NCI-H1436 treated with DMSO at 0.1 percent for 48 hours (cell line): ENCODE data around the gene MOB3B.

Source experiments
- DNase-seq: peaks from one replicate; lab custom pipeline; 2025; lab: John Stamatoyannopoulos, UW

The MOB3B gene

GRCh38 chr9:27338527-27338903 lies 191.1 kb downstream of the MOB3B start:
- DNase-seq = no peak

DNA sequence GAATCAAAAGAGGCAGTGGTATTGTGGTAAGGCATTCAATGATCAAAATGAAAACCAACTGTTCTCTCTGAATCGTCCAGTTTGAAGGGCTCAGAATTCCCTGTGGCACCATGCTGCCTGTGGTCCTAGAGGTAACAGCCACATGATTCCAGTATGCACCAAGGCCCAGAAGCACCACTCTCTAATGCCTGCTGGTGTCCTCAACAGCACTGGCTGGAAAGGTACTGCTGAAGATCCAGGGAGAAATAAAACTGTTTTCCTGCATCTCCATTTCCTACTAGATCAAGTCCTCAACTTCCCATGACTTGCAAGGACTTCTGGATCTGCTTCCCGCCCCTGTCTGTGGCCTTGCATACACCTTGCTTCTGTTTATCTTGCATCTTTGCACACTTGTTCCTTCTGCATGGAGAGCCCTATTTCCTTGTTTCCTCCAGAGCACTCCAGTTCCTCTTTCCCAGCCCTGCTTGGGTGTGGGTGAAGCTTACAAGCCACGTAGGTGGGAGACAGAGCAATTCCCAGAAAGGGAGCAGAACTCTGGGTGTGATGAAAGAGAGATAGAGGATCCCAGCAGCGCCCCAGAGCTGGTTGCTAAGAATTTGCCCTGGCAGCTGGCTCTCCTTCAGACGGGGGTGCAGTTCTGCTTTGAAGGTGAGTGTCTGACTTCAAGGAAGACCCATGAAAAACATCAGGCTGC lies 191.6 kb downstream of the MOB3B start:
- no peak for DNase-seq

- DNase-seq = no peak
Observed at GRCh38 chr9:27337236-27337635, 192.4 kb downstream of the MOB3B start.

GRCh38 chr9:27336829-27337228 lies 192.8 kb downstream of the MOB3B start:
- no peak for DNase-seq

- DNase-seq = no peak
Observed at GRCh38 chr9:27336126-27336525, 193.5 kb downstream of the MOB3B start.

DNA sequence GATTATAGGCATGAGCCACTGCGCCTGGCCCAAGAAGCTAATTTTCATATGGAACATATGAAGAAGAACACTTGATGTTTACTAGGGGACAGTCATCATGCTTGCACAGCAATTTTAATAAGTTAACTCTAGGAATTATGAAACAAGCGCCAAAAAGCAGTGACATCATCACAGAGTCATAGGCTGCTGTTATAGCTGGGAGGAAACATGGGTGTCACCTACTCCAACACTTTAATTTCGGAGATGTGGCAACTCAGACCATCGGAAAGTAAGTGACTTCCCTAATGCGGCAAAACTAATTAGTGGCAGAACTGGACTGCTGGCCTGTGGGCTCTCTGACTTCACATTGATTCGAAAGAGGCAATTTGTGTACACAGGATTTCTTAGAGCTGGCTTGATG lies 194.5 kb downstream of the MOB3B start:
- no peak for DNase-seq

GRCh38 chr9:27333241-27334052 lies 196.2 kb downstream of the MOB3B start:
- DNase-seq = no peak

- DNase-seq = no peak
Observed at GRCh38 chr9:27331393-27331792, 198.2 kb downstream of the MOB3B start.

DNA sequence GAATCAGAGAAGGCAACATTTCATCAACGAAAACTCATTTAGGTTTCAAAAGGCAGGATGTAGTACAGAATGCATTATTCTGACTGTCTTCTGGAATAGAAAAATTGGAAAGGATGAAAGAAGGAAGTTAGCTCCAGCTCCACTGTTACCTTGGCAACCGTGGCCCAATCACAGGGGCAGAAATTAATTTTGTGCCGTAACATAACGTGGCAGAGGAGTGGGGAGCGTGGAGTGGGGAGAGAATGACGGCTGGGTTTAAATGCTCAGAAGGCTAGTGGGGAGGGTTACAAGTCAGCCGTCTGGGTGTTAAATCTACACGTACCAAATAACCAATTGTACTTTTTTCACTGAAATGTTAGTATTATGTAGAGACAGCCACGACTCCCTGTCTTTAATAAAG lies 200.3 kb downstream of the MOB3B start:
- DNase-seq = no peak

DNA sequence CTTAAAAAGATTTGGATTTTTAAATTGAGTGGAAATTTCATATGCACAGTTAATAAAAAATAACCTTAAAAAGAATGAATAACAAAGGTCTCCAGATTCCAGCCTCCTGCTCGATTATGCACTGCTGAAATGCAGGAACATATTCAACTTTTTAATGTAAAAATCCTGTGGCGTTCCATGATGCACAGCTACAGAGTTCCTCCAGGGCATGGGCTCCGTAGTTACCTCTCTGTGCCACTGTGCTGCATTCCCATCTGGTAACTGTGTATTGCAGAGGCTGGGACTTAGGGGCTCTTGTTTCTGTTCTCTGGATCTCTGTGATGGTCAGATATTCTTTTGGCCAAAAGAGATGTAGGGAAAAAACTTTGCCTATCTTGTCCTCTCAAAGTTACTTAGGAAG lies 201.1 kb downstream of the MOB3B start:
- no peak for DNase-seq

DNA sequence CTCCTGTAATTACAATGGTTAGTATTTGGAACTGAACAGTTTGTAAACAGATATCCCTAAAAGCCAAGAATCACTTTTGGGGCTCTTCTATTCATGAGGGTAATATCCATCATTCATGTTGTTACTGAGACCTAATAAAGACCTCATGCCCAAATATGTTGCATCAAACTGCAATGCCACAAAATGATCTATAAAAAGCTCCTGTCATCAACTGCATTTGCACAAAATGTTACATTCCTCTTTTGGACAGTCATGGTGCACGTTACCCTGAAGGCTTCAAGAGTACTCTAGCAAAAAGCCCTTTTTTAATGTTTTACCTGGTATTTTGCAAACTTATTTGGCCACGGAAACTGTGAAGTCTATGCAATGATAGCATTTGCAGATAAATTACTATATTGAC lies 218.4 kb downstream of the MOB3B start:
- no peak for DNase-seq

DNA sequence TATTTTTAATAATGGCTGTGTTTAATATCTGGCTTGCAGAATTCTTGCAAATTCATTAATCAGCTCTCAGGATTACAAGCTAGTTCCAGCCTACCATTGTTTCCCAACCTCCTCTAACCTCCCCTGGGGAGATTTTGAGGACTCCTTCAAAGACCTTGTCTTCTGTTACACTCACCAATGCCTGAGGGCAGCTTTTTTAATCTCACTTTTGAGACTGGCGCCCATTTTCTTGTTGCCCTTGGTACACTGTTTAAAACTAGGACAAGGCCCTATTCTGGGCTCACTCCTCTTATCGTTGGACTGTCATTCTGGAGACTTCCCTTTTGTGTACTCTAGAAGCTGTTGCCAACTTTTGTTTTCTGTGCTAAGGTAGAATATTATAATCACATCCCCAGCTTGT lies 219.0 kb downstream of the MOB3B start:
- no peak for DNase-seq

- DNase-seq = no peak
Observed at GRCh38 chr9:27308691-27309390, 220.8 kb downstream of the MOB3B start.

GRCh38 chr9:27304521-27304920 lies 225.1 kb downstream of the MOB3B start:
- DNase-seq = no peak

DNA sequence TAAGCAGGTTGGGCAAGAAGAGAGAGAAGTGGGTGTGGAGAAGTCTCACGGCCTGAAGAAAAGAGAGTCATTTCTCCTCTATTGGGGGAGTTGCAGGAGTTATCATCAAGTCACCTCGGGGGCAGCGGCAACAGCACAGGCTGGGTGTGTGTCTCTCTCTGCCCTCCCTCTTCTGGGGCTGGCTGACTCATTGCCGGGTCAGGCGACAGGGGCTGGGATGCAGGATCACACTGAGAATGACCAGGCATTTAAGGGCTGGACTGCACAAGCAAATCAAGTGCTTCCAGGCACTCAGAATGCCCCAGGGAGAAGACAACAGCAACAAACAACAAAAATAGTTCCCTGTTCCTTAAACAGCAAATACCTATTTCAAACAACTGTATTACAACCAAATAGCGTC lies 226.4 kb downstream of the MOB3B start:
- DNase-seq = no peak

DNA sequence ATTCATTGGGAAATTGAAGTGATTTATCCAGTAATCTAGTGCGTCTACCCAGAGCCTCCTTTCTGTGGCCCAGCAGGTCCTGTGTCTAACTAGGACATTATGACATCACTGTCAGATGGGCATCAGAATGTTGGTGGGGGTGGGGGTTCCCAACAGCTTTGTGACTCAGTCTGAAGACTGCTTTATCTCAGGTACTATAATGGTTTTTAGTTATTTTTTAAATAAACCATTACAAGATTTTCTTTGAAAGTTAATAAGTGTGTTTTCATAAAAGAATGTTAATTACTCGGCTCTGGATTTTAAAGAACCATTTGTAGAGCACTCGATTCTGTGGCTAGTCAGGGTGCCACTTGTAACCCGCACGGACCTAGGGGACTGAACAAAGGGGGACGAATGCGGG lies 232.6 kb downstream of the MOB3B start, which contains the start of gene EQTN:
Gene EQTN (minus strand): TSS at position 101 of the 400 bp plus-strand sequence. CDS start 95 bp downstream, at position 6.
- DNase-seq = no peak

DNA sequence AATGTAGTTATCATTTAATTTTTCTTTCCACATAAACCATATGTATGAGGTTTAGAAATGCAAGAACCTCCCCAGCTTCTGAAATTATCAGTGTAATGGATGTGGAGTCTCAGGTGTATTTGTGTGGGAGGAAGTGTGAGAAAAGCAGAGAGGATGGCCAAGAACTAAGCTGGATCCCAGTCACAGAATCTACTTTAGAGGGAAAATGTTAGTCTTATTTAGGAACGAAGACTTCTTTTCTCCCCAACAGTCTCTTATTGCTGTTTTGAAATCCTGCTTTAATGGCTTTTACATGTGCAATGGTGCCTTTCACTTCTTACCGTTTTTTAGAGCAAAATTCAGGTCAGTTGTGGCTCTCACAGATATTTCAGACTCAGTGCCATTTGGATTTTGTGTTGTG lies 235.6 kb downstream of the MOB3B start:
- DNase-seq = no peak

GRCh38 chr9:27292659-27293405 lies 236.8 kb downstream of the MOB3B start:
- no peak for DNase-seq

DNA sequence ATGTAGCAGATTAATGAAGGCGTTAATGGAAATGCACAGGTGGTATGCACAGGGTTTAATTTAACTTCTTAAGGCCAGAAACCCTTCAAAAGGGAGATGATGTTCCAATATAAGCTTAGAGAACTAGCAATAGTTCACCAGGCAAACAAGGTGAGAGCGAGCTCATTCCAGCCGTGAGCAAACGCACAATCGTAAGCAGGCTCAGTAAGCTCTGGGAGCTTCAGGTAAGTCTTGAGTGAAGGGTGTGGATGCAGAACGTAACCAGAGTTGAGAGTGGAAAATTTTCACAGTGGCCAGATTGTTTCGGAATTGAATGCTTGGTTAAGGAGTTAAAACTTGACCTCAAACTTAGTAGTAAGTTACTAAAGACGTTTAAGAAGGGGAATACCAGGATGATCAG lies 238.3 kb downstream of the MOB3B start:
- DNase-seq = no peak

GRCh38 chr9:27282269-27282668 lies 247.3 kb downstream of the MOB3B start:
- no peak for DNase-seq

- DNase-seq = no peak
Observed at GRCh38 chr9:27280860-27281259, 248.8 kb downstream of the MOB3B start.

DNA sequence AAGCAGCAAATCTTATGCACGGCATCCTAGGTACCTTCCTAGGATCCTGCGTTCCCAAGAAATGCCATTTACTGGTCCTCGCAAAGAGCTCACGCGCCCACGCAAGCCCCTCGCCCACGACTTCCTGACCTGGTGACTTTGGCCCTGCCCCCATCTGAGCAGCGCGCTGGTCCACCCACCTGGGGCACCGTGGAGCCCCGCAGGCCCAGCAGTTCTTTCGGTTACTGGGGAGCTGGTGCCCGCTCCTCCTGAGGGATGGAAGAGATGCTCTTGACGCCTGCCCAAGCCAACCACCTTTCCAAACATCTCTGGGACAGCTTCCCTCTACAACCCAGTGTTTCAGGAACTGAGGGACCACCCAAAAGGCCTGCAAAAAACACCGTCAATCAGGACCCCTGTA lies 249.4 kb downstream of the MOB3B start:
- no peak for DNase-seq
